ENCODE results near the gene CELF2.

CELF2 gene

GRCh38 chr10:11191678-11192077 is 174.0 kb downstream of the CELF2 start:
- FAIRE-seq = no peak
- no peak for DNase-seq (ENCODE audit: insufficient read length, low spot score)

GRCh38 chr10:11192304-11193000 is 174.8 kb downstream of the CELF2 start:
- FAIRE-seq = no peak
- no peak for DNase-seq (ENCODE audit: insufficient read length, low spot score)

GRCh38 chr10:11193001-11193551 is 175.4 kb downstream of the CELF2 start:
- FAIRE-seq (no peak), DNase-seq (ENCODE audit: insufficient read length, low spot score) (no peak)

GRCh38 chr10:11194859-11195586 is 177.4 kb downstream of the CELF2 start:
- peak; percentile 91 for FAIRE-seq

DNA sequence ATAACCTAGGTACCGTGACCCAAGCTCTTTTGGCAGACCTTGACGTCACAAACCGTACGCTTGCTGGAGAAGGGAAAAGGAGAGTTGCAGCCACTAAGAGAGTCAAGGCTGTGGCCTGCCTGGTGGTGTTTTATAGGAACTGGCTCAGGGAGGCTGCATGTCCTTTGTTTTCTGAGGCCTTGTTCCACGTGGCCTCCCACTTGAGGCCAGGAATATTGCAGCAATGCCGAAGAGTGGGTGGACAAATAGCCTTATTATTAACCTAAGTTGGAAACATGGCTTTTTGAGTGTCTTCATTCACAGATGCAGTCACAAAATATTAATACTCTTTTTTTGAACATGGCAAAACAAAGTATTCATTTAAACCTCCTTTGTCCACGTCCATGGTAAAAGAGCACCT is 178.0 kb downstream of the CELF2 start:
- FAIRE-seq (no peak), DNase-seq (ENCODE audit: insufficient read length, low spot score) (no peak)

More at GRCh38 chr10:11194859-11195586, 177.4 kb downstream of the CELF2 start:
- DNase-seq (ENCODE audit: insufficient read length, low spot score) = no peak

- DNase-seq (ENCODE audit: insufficient read length, low spot score) (no peak), FAIRE-seq (peak; percentile 94)
Measured at GRCh38 chr10:11197266-11197712, 179.6 kb downstream of the CELF2 start.

- FAIRE-seq (no peak), DNase-seq (ENCODE audit: insufficient read length, low spot score) (no peak)
Measured at GRCh38 chr10:11197878-11198277, 180.2 kb downstream of the CELF2 start.

DNA sequence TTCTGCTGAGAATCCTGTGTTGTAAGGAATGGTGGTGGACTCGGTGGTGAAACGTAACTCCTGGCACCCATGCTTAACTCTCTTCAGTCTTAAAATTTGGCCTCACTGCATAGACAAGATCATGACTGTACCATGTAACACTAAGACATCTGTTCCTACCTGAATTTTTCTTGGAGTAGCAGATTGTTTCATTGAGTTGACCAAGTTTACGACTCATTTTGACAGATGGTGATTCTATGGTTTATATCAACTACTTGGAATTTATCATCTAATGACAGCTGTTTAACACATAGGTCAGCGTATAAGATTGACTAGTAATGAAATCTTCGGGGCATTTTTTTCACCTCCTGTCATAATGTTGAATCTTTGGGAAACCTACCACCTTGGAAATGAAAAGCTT is 184.2 kb downstream of the CELF2 start:
- DNase-seq (ENCODE audit: insufficient read length, low spot score) = no peak
- peak; percentile 73 for FAIRE-seq

DNA sequence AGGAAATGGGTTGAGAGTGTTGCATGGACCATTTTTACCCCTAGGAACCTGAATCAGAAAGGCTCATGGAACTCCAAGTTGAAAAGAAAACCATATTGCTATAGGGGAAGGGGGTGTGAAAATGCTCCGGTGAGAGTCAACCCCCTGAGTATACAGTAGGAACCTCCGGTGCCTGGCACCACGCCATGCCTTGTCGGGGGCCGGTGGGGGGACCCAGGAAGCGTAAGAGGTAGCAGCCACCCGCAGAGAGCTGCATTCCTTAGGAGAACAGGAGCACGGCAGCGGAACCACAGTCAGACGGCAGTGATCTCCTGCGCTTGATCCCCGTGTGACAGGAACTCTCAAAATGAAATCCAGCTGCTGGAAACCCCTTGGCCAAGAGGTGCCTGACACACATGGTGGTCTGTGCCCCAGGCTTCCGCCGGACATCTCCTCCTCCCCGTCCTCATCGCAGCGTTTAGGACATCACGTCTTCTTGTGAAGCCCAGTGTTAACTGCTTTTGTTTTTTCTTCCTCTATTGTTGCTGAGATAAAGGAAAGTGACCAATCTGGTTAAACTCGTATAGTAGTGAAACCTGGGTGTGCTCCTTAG is 186.8 kb downstream of the CELF2 start:
- FAIRE-seq (no peak), DNase-seq (ENCODE audit: insufficient read length, low spot score) (no peak)

DNA sequence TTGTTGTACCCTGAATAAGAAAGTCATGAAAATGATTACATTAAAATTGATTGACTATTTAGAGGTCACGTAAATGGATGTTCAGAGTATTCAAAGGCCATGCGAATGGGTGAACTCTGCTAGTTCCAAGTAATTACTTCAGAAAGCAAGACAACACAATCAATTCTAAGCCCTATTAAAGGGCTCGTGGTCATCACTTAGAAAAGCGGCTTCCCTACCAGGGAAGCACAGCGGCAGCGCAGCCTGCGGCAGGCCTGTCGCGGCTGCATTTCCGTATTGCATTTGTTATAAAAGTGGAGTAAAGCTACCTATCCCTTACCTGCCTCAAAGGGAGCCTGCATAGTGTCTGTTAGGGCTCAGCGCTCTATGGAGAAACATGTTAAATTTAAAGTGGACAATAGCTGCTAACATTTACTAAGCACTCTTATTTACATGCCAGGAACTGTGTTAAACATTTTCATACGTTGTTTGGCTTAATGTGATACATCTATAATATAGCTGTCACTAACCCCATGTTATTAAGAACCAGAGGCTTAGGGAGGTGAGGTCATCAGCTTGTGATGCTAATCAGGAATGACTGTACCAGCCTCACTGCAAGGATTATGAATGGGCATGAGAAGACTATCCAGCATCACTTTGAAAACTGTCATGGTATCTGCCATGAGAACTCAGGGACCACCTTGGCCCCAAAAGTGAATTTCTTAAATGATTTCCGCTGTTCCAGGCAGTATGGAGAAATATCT is 187.5 kb downstream of the CELF2 start:
- DNase-seq (ENCODE audit: insufficient read length, low spot score) (no peak), FAIRE-seq (peak; percentile 14)

DNA sequence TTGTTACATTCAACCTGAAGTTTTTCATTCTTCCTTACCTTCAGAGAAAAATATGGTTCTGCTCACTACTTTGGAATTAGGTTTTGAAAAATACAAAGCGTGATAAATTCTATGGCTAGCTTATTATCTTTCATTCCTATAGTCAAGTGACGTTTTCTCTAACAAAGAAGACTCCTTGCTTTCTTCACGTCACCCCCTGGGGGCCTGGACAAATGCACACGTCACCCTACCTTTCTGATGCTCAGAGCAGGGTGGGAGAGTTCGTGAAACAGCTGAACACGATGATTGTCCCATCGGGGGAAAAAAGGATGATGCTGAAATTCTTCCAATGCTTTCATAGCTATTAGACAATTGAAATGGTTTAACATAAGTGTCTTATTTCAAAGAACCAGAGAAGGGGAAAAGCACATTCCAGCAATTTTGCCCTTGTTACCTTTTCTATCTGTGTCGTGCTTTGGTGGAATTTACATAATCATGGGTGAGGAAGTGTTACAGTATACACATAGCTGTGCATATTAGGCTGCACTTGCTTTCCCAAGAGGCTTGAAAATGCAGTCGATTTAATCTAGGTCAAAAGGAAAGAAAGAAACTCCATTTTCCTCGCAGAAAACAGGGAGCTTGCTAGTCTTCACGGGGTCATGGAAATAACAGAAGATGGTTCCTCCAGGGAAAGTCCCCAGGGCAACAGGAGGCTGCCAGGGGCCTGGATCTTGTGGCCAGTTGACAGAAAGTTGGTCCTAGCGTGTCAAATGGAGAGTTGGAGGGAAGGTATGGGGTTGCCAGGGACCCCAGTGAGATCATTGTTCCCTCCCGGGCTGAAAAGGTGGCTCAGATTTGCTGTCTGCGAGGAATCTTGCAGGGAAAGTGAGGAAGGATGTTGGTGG is 189.2 kb downstream of the CELF2 start:
- FAIRE-seq (peak; percentile 82), DNase-seq (ENCODE audit: insufficient read length, low spot score) (no peak)

- DNase-seq (ENCODE audit: insufficient read length, low spot score) (no peak), FAIRE-seq (no peak)
Measured at GRCh38 chr10:11207560-11207844, 189.8 kb downstream of the CELF2 start.

GRCh38 chr10:11208243-11208642 is 190.6 kb downstream of the CELF2 start:
- FAIRE-seq = peak; percentile 8
- DNase-seq (ENCODE audit: insufficient read length, low spot score) = no peak

DNA sequence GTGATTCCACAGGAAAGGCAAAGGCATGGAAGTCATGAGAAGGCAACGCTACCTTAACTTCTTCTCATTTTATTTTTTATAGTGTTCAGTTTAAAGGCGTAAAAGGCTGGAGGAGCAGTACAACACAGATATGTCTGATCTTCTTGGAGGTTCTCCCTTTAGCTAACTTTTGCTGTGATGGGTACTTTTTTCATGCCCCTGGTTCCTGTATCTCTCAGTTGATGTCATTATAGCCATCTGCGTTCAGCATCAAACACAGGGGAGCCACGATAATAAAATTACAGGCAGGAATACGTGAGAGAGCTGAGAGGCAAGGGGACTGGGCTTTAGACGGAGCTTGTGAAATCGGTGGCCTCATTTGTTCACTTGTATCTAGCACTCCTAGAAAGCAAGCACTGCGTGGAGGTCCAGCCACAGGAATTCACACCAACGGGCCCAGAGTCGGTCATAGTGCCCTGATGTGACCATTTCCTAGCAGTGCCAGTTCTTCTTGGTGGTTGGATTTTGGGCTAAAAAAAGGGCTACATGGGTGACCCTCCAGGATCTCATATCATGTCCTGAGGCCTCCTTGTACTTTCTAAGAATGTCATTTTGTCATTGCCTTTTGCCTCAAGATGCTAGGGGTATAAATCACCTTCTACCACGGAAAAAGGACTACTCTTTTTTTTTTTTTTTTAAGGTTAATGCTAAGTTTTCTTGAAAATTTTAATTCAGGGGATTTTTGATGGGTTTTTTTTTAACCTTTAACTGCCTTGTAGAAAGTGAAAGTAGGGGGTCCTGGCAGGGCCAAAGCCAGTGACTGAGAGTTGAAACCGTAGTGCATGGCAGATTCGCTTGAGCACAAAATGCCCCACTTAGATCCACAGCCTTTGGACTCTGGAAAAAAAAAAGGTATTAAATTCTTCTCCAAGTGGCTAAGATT is 191.5 kb downstream of the CELF2 start:
- no peak for DNase-seq (ENCODE audit: insufficient read length, low spot score)
- FAIRE-seq = peak; percentile 87

DNA sequence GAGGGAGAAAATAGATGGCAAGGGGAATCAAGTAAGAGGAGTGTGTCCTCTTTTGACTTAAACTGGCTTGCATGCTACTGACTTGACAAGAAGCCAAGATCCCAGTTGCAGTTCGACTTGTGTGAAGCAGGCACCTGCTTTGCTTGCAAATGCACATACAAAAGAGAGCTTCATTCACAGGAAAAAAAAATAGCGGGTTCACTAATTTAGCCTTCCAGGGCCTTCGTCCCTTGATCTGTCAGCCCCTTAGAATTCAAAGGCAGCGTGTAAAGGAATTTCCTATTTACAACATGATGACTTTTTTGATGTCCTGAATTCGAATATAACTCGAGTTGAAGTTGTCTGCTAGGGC is 192.1 kb downstream of the CELF2 start:
- DNase-seq (ENCODE audit: insufficient read length, low spot score) = no peak
- no peak for FAIRE-seq

DNA sequence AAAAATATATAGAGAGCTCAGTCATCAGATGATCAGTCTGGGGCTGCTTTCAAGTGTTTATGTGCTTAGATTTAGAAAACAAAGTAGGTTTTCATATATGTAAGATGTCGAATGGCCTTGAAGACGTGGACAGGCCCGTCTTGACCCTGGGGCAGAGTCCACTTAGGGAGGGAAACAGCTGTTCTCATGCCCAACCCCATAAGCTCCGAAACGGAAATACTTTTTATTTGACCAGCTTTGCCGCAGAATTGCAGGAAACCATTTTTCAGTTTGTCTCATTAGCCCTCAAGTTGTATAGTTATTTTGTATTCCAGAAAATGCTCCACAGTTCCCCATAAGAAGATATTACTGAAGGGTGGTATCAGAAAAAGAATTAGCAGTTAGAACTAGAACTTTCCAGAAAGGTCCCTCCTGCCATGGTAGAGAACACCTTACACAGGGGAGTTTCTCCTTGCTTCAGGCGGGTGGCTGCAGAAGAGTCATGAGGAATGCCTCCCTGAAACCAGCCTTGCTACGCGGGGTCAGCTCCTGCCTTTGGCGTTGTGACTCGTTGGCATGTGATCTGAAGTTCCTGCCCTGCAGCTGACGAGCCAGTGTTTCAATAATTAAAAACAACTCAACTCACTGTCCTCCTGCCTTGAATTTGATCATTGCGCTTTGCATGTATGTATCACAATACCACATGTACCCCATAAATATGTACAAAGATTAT is 192.7 kb downstream of the CELF2 start:
- DNase-seq (ENCODE audit: insufficient read length, low spot score) = no peak
- FAIRE-seq = peak; percentile 70

DNA sequence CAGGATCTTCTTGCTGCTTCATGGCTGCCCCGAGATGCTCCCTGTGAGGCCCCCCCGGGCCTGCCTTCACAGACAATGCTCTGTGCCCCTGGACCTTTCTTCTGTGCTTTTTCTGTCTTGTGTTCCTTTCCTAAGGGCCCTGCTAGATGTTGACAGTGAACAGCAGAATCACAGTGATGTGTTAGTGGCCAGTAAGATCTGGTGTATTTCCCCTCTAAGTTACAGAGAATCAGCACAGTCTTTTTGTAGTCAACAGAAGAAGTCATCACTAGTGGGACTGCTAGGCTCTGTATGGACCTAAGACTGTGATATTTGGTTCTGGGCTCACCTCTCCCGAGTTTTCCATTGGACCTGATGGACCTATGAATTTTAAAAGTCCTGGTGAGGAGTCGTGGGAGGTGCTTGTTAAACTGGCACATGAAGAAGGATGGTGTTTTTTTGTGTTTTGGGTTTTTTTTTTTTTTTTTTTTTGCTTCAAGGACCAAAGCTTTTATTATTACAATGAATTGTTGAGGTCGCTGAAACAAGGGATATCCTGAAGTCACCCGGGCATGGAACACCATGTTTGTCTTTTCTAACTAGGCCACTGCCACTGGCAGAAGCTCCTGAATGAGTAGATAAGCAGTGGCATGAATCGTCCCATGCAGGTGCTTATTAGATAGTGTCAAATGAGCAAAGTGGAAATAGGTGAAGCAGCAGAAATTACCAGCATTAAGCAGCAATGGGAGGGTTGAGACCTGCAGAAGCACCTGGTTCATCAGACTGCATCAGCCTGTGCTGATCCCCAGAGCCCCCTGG is 194.8 kb downstream of the CELF2 start:
- no peak for DNase-seq (ENCODE audit: insufficient read length, low spot score)
- FAIRE-seq = peak; percentile 42

- FAIRE-seq (no peak), DNase-seq (ENCODE audit: insufficient read length, low spot score) (no peak)
Measured at GRCh38 chr10:11213137-11213536, 195.5 kb downstream of the CELF2 start.

Data from GM19239 (cell line).